PC-9 (cell line): ENCODE data around the gene TP53I11. TPM values are rescaled to one million over a fixed set of nuclear protein-coding genes. Genes with fewer than 3 reads are reported as not detected.

Source experiments
- BruUV-seq: library from RNA; stranded (reverse); fragments of 400-500 nt; replicated peaks from 2 replicates; lab custom pipeline; 2021; lab: Mats Ljungman, UMichigan
- CTCF ChIA-PET: fragments of 300-600 bp; sonication (Branson Sonifier 250); formaldehyde crosslinking; loops from one replicate; lab custom pipeline; 2022; ENCODE audit warnings: antibody characterized with exemption; lab: Charles Lee
- POLR2A ChIA-PET: fragments of 300-600 bp; sonication (Branson Sonifier 250); formaldehyde crosslinking; loops from one replicate; lab custom pipeline; 2022; ENCODE audit warnings: antibody characterized with exemption; ENCODE audit not compliant: unreplicated experiment; lab: Charles Lee
- DNase-seq, 2 experiments: peaks; one replicate each; pipeline versions ENCODE4 v3.0.0 to v3.0.0-alpha.2; 2015 to 2022; ENCODE audit warnings: mixed read lengths in 1 of 2
- H2AFZ ChIP-seq: fragments of 200-600 bp; sonication (generic); 2 replicates; pipeline ENCODE4 v1.8.1; 2017; ENCODE audit warnings: antibody characterized with exemption
- H3F3A ChIP-seq: fragments of 200-600 bp; sonication (generic); 2 replicates; pipeline ENCODE4 v1.8.1; 2017; ENCODE audit warnings: antibody characterized with exemption, mild to moderate bottlenecking, low read depth; ENCODE audit not compliant: insufficient read depth
- H3K27ac ChIP-seq: fragments of 200-600 bp; sonication (generic); 2 replicates; pipeline ENCODE4 v1.6.1; 2016; ENCODE audit warnings: mixed run types
- H3K27me3 ChIP-seq: fragments of 200-600 bp; sonication (generic); 2 replicates; pipeline ENCODE4 v1.6.1; 2016; ENCODE audit warnings: low read depth, mixed run types; ENCODE audit not compliant: insufficient read depth
- H3K36me3 ChIP-seq: fragments of 200-600 bp; sonication (generic); 2 replicates; pipeline ENCODE4 v1.6.1; 2016; ENCODE audit warnings: low read depth, mixed run types
- H3K4me1 ChIP-seq: fragments of 200-600 bp; sonication (generic); replicated peaks from 2 replicates; pipeline ENCODE4 v1.6.1; 2016; ENCODE audit warnings: mixed run types; ENCODE audit not compliant: insufficient read depth
- H3K4me2 ChIP-seq: fragments of 200-600 bp; sonication (generic); 2 replicates; pipeline ENCODE4 v1.6.1; 2017; ENCODE audit warnings: mixed run types
- H3K4me3 ChIP-seq: fragments of 200-600 bp; sonication (generic); 2 replicates; pipeline ENCODE4 v1.6.1; 2016; ENCODE audit warnings: mixed run types
- H3K79me2 ChIP-seq: fragments of 200-600 bp; sonication (generic); 2 replicates; pipeline ENCODE4 v1.6.1; 2017; ENCODE audit warnings: low read depth, mixed run types
- H3K9me2 ChIP-seq: fragments of 200-600 bp; sonication (generic); 2 replicates; pipeline ENCODE4 v1.8.1; 2017; ENCODE audit warnings: mild to moderate bottlenecking; ENCODE audit not compliant: insufficient read depth
- H3K9me3 ChIP-seq: fragments of 200-600 bp; sonication (generic); 2 replicates; pipeline ENCODE4 v1.8.1; 2016; ENCODE audit warnings: low read depth; ENCODE audit not compliant: insufficient read depth
- H4K20me1 ChIP-seq: fragments of 200-600 bp; sonication (generic); 2 replicates; pipeline ENCODE4 v1.8.1; 2017; ENCODE audit not compliant: insufficient read depth
- EZH2 ChIP-seq: fragments of 200-600 bp; sonication (generic); IDR thresholded peaks from 2 replicates; pipeline ENCODE4 v1.8.0; 2017; ENCODE audit warnings: antibody characterized with exemption, low read depth
- intact Hi-C: fragments of 100-400 bp; cut with micrococcal nuclease; formaldehyde crosslinking; loops from one replicate; pipeline ENCODE4 v1.10.0; 2022; ENCODE audit not compliant: unreplicated experiment
- total RNA-seq: library from RNA; stranded (reverse); gene quantifications from 2 replicates; pipeline ENCODE4 v1.2.3, GENCODE V29; 2021
- TF ChIP-seq, protein P1 (sequence below): fragments of 200-600 bp; sonication (generic); conservative IDR thresholded peaks from 2 replicates; pipeline ENCODE4 v1.6.1; 2017; ENCODE audit warnings: mixed run types, antibody characterized with exemption, mild to moderate bottlenecking, moderate library complexity

TP53I11 gene
- total RNA-seq, 1 experiment from 2014 or later: 0.46 TPM

DNA sequence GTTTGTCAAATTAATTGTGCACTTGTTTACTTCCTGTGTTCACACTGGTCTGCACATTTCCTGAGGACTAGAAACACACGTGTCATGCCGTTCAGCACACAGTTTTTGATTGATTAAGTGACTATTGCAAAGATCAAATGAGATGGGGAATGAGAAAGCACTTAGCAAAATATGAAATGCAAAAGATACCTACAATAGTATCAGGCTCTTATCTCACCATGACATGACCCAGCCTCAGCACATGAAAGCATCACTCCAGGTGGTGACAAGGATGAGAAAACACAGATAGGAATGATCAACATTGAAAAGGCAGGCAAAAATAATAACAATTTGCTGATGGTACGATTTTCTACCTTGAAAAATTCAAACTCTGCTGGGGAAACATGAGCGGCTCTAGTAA lies 42.1 kb upstream of the TP53I11 start:
- Histone ChIP-seq H3K79me2 (no peaks in the 10 kb centered on the region), H3K4me2 (no peak overlapping the region), H3K27ac (no peak overlapping the region), H4K20me1 (no peaks in the 10 kb centered on the region), H3K4me3 (no peak overlapping the region), H3K9me3 (no peaks in the 10 kb centered on the region), H3K4me1 (no peaks in the 10 kb centered on the region), H2AFZ (no peak overlapping the region), H3K27me3 (peaks cover 44% of the 10 kb centered on the region), H3K9me2 (no peaks in the 10 kb centered on the region), H3F3A (no peaks in the 10 kb centered on the region), H3K36me3 (no peaks in the 10 kb centered on the region)
- DNase-seq: no peak
- BruUV-seq: no TSS peak
- POLR2A ChIA-PET: no interaction called here
- intact Hi-C loops: no loop called here
- CTCF ChIA-PET: no interaction called here
- TF ChIP-seq EZH2: no peak
- TF ChIP-seq, protein P1, sequence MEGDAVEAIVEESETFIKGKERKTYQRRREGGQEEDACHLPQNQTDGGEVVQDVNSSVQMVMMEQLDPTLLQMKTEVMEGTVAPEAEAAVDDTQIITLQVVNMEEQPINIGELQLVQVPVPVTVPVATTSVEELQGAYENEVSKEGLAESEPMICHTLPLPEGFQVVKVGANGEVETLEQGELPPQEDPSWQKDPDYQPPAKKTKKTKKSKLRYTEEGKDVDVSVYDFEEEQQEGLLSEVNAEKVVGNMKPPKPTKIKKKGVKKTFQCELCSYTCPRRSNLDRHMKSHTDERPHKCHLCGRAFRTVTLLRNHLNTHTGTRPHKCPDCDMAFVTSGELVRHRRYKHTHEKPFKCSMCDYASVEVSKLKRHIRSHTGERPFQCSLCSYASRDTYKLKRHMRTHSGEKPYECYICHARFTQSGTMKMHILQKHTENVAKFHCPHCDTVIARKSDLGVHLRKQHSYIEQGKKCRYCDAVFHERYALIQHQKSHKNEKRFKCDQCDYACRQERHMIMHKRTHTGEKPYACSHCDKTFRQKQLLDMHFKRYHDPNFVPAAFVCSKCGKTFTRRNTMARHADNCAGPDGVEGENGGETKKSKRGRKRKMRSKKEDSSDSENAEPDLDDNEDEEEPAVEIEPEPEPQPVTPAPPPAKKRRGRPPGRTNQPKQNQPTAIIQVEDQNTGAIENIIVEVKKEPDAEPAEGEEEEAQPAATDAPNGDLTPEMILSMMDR: no peak

GRCh38 chr11:44992181-44992582 lies 41.5 kb upstream of the TP53I11 start:
- POLR2A ChIA-PET: no interaction called here
- intact Hi-C loops: no loop called here
- TF ChIP-seq, protein P1: no peak
- TF ChIP-seq EZH2: no peak

DNA sequence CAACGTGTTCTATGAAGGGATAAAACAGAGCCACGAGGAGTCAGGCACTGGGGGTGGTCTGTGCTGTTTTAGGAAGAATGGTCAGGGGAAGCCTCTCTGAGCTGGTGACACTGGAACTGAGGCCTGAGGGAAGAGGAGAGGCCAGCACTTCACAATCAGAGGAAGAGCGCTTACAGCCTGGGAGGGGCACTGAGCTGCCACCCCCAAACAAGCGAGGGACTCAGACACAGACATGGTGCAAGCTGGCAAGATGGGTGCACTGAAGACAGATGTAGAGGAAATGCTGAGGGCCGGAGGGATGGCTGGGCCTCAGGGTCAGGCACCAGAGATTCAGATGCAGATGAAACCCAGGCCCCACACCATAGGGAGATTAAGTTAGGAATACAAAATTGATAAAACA lies 40.0 kb upstream of the TP53I11 start:
- Histone ChIP-seq H2AFZ (no peak overlapping the region), H3K36me3 (no peaks in the 10 kb centered on the region), H3K4me2 (no peak overlapping the region), H4K20me1 (no peaks in the 10 kb centered on the region), H3K9me2 (no peaks in the 10 kb centered on the region), H3K27ac (no peak overlapping the region), H3K79me2 (no peaks in the 10 kb centered on the region), H3F3A (no peaks in the 10 kb centered on the region), H3K4me1 (no peaks in the 10 kb centered on the region), H3K27me3 (peaks cover 55% of the 10 kb centered on the region), H3K4me3 (no peak overlapping the region), H3K9me3 (no peaks in the 10 kb centered on the region)
- no TSS peak for BruUV-seq
- ChIA-PET CTCF (no interaction called here), POLR2A (no interaction called here)
- TF ChIP-seq, protein P1: no peak
- no peak for TF ChIP-seq EZH2
- no peak for DNase-seq
- intact Hi-C loops: no loop called here

More at GRCh38 chr11:44992181-44992582, 41.5 kb upstream of the TP53I11 start:
- no peak for DNase-seq
- H3K27me3 ChIP-seq: peaks cover 47% of the 10 kb centered on the region
- no peaks in the 10 kb centered on the region for H3K4me1 ChIP-seq
- no peaks in the 10 kb centered on the region for H3K9me2 ChIP-seq
- no peak overlapping the region for H3K27ac ChIP-seq
- no peak overlapping the region for H3K4me2 ChIP-seq
- CTCF ChIA-PET: no interaction called here
- no peak overlapping the region for H2AFZ ChIP-seq
- no peaks in the 10 kb centered on the region for H3K9me3 ChIP-seq
- BruUV-seq: no TSS peak
- no peaks in the 10 kb centered on the region for H3K79me2 ChIP-seq
- H4K20me1 ChIP-seq: no peaks in the 10 kb centered on the region
- no peaks in the 10 kb centered on the region for H3F3A ChIP-seq
- no peak overlapping the region for H3K4me3 ChIP-seq
- H3K36me3 ChIP-seq: no peaks in the 10 kb centered on the region
